GM23338 (cell line): ENCODE measurements around the gene KIF17. TPM values are rescaled to one million over a fixed set of nuclear protein-coding genes. Genes with fewer than 3 reads are reported as not detected.

ENCODE experiments used
- ATAC-seq: fragments of 200-7000 bp; cut with Tn5 transposase; 3 replicates; pipeline ENCODE4 v1.9.1; 2020
- DNase-seq: peaks from one replicate; pipeline ENCODE4 v3.0.0-alpha.2; 2015; ENCODE audit warnings: low spot score
- H2AFZ ChIP-seq: fragments of 200-600 bp; sonication (generic); 2 replicates; pipeline ENCODE4 v1.8.0; 2016; ENCODE audit warnings: antibody characterized with exemption, mild to moderate bottlenecking, moderate library complexity
- H3F3A ChIP-seq: fragments of 200-600 bp; sonication (generic); replicated peaks from 2 replicates; pipeline ENCODE4 v1.8.0; 2017; ENCODE audit warnings: antibody characterized with exemption, mixed run types, low read depth
- H3K27ac ChIP-seq: fragments of 200-600 bp; sonication (generic); 2 replicates; pipeline ENCODE4 v1.6.1; 2016; ENCODE audit warnings: low read depth
- H3K27me3 ChIP-seq: fragments of 200-600 bp; sonication (generic); 2 replicates; pipeline ENCODE4 v1.8.0; 2016; ENCODE audit warnings: mild to moderate bottlenecking, mixed run types, moderate library complexity; ENCODE audit not compliant: insufficient read depth
- H3K36me3 ChIP-seq: fragments of 200-600 bp; sonication (generic); 2 replicates; pipeline ENCODE4 v1.8.0; 2016; ENCODE audit warnings: mild to moderate bottlenecking; ENCODE audit not compliant: insufficient read depth
- H3K4me1 ChIP-seq: fragments of 200-600 bp; sonication (generic); 2 replicates; pipeline ENCODE4 v1.8.0; 2016; ENCODE audit warnings: mild to moderate bottlenecking, moderate library complexity; ENCODE audit not compliant: insufficient read depth
- H3K4me2 ChIP-seq: fragments of 200-600 bp; sonication (generic); 2 replicates; pipeline ENCODE4 v1.7.1; 2017; ENCODE audit warnings: mixed run types
- H3K4me3 ChIP-seq: fragments of 200-600 bp; sonication (generic); 2 replicates; pipeline ENCODE4 v1.6.1; 2016; ENCODE audit warnings: mixed run types
- H3K79me2 ChIP-seq: fragments of 200-600 bp; sonication (generic); replicated peaks from 2 replicates; pipeline ENCODE4 v1.8.0; 2017; ENCODE audit warnings: mild to moderate bottlenecking; ENCODE audit not compliant: insufficient read depth
- H3K9me2 ChIP-seq: fragments of 200-600 bp; sonication (generic); 2 replicates; pipeline ENCODE4 v1.8.0; 2017; ENCODE audit not compliant: insufficient read depth
- H4K20me1 ChIP-seq: fragments of 200-600 bp; sonication (generic); replicated peaks from 2 replicates; pipeline ENCODE4 v1.8.0; 2017; ENCODE audit warnings: mild to moderate bottlenecking; ENCODE audit not compliant: insufficient read depth
- H3K27ac Mint-ChIP-seq: 2 replicates; pipeline ENCODE4 v1.8.0; 2020; ENCODE audit warnings: inconsistent platforms, mild to moderate bottlenecking, moderate library complexity, mixed read lengths
- H3K27me3 Mint-ChIP-seq: 3 replicates; pipeline ENCODE4 v1.8.0; 2022; ENCODE audit warnings: low read depth, mild to moderate bottlenecking, moderate library complexity, mixed read lengths, inconsistent platforms; ENCODE audit not compliant: insufficient read depth, poor library complexity
- H3K36me3 Mint-ChIP-seq: 3 replicates; pipeline ENCODE4 v1.8.0; 2021; ENCODE audit warnings: low read depth, mild to moderate bottlenecking, inconsistent platforms, moderate library complexity, mixed read lengths
- H3K4me1 Mint-ChIP-seq: 3 replicates; pipeline ENCODE4 v1.8.0; 2020; ENCODE audit warnings: mild to moderate bottlenecking, inconsistent platforms, mixed read lengths
- H3K4me3 Mint-ChIP-seq: 3 replicates; pipeline ENCODE4 v1.8.0; 2021; ENCODE audit warnings: moderate library complexity, mild to moderate bottlenecking, inconsistent platforms, mixed read lengths
- H3K9me3 Mint-ChIP-seq: 3 replicates; pipeline ENCODE4 v1.8.0; 2020; ENCODE audit warnings: moderate library complexity, mild to moderate bottlenecking, inconsistent platforms, mixed read lengths
- POLR2AphosphoS5 ChIP-seq: IDR thresholded peaks from 2 replicates; pipeline ENCODE4 v1.6.1; 2016; ENCODE audit warnings: antibody characterized with exemption, low read depth
- ZNF462 ChIP-seq: fragments of 250-450 bp; sonication (Bioruptor Pico); IDR thresholded peaks from 2 replicates; pipeline ENCODE4 v1.5.0; 2020; ENCODE audit warnings: mild to moderate bottlenecking, moderate library complexity
- polyA plus RNA-seq: library from polyadenylated mRNA; unstranded; fragments of >200 nt; fragmentation: Nextera tagmentation; extraction: Ambion mirVana; gene quantifications from 2 replicates; pipeline ENCODE4 v1.2.1, GENCODE V29; 2016
- total RNA-seq: library from RNA; depleted of rRNA; stranded (reverse); fragments of >200 nt; shearing (Covaris generic); gene quantifications from 2 replicates; pipeline ENCODE4 v1.2.3, GENCODE V29; 2014

The KIF17 gene
- total and polyA plus RNA-seq, 2 experiments from 2014 or later: 5.9 to 18.6 TPM

- H3K27ac Mint-ChIP-seq: no peak overlapping the region
- no peak overlapping the region for H3K4me3 Mint-ChIP-seq
- H3K36me3 ChIP-seq: peaks cover 13% of the 10 kb centered on the region; the same call in 1 of the 2 replicates
Observed at GRCh38 chr1:20630729-20631128, 87.1 kb downstream of the KIF17 start.

More at GRCh38 chr1:20630729-20631128, 87.1 kb downstream of the KIF17 start:
- peaks cover 17% of the 10 kb centered on the region for H3K4me1 Mint-ChIP-seq
- 0 out of 2 replicates have a peak, but pooled peaks cover 6% of the 10 kb centered on the region for H3K9me2 ChIP-seq
- no peaks in the 10 kb centered on the region for H3K27me3 ChIP-seq
- DNase-seq (no peak), ATAC-seq (no peak)
- H4K20me1 ChIP-seq: no peaks in the 10 kb centered on the region
- peaks cover 6% of the 10 kb centered on the region; the same call in 1 of the 2 replicates for H3F3A ChIP-seq
- no peak overlapping the region for H3K4me3 ChIP-seq
- TF ChIP-seq POLR2AphosphoS5 (no peak), ZNF462 (CRISPR knock-in tag) (no peak)
- peaks cover 21% of the 10 kb centered on the region for H3K4me1 ChIP-seq
- peaks cover 11% of the 10 kb centered on the region for H3K27me3 Mint-ChIP-seq
- no peak overlapping the region for H3K27ac ChIP-seq
- H3K36me3 Mint-ChIP-seq: peaks cover 25% of the 10 kb centered on the region
- peak overlapping the region; percentile 28; the same call in 1 of the 2 replicates for H2AFZ ChIP-seq
- no peak overlapping the region for H3K4me2 ChIP-seq
- H3K79me2 ChIP-seq: no peaks in the 10 kb centered on the region
- peaks cover 37% of the 10 kb centered on the region for H3K9me3 Mint-ChIP-seq
